ENCODE data around the gene EMSY. TPM values are rescaled to one million over a fixed set of nuclear protein-coding genes. Genes with fewer than 3 reads are reported as not detected.

Gene EMSY, protein sequence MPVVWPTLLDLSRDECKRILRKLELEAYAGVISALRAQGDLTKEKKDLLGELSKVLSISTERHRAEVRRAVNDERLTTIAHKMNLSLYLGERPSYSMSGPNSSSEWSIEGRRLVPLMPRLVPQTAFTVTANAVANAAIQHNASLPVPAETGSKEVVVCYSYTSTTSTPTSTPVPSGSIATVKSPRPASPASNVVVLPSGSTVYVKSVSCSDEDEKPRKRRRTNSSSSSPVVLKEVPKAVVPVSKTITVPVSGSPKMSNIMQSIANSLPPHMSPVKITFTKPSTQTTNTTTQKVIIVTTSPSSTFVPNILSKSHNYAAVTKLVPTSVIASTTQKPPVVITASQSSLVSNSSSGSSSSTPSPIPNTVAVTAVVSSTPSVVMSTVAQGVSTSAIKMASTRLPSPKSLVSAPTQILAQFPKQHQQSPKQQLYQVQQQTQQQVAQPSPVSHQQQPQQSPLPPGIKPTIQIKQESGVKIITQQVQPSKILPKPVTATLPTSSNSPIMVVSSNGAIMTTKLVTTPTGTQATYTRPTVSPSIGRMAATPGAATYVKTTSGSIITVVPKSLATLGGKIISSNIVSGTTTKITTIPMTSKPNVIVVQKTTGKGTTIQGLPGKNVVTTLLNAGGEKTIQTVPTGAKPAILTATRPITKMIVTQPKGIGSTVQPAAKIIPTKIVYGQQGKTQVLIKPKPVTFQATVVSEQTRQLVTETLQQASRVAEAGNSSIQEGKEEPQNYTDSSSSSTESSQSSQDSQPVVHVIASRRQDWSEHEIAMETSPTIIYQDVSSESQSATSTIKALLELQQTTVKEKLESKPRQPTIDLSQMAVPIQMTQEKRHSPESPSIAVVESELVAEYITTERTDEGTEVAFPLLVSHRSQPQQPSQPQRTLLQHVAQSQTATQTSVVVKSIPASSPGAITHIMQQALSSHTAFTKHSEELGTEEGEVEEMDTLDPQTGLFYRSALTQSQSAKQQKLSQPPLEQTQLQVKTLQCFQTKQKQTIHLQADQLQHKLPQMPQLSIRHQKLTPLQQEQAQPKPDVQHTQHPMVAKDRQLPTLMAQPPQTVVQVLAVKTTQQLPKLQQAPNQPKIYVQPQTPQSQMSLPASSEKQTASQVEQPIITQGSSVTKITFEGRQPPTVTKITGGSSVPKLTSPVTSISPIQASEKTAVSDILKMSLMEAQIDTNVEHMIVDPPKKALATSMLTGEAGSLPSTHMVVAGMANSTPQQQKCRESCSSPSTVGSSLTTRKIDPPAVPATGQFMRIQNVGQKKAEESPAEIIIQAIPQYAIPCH (N-terminal part only)
- 10.3 and 12.8 TPM in 2 replicates for total RNA-seq

DNA sequence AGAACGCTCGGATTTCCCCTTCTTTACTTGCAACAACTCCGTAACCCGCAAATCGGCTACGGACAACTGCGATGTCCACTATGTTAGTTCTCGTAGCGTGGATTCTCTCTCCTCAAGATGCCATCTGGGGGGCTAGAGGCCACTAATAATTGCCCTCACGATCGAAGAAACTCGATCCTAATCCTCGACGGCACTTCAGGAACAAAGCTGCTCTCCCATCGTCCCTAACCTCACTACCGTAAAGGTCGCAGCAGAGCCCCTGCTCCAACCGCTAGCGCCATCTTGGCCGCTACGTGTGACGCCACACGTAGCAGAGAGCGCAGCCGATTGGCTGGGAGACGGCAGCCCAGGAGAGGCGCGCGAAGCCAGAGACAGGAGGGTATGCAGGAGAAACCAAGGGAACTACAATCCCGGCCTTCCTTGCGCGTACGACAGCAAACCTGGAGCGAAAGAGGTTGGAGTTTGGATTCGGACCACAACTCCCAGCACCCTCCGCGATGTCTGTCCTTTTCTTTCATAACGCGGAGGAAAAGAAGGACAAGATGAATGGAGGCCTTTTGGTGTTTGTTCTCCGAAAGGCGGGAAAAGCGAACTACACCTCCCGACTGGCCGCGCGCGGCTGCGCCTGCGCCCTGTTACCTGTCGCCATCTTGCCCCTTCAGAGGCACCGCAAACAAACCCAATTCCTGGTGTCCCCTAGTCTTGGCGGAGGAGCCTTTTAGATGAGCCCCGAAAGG lies at the start of gene EMSY:
TSS of gene EMSY (plus strand) at position 635 of the 737 bp plus-strand sequence. CDS start 1,921 bp downstream, outside the sequence.

Other genes starting within 250 kb of the EMSY start
- 0.91 TPM in 1 of 2 replicates, not detected in the other for gene WNT11, start 238.5 kb upstream of the EMSY start, total RNA-seq
- 31.9 and 34.9 TPM in 2 replicates for gene THAP12, start 63.9 kb upstream of the EMSY start, total RNA-seq
- 0.65 and 1.7 TPM in 2 replicates for gene GVQW3, start 63.7 kb upstream of the EMSY start, total RNA-seq
- gene LRRC32, start 225.7 kb downstream of the EMSY start, total RNA-seq: 2.3 and 27.7 TPM in 2 replicates

Measured in epithelial cell of alveolus of lung (primary cell).